PC-9 (cell line): ENCODE measurements around the gene SLC25A21. TPM values are rescaled to one million over a fixed set of nuclear protein-coding genes. Genes with fewer than 3 reads are reported as not detected.

ENCODE experiments used
- BruUV-seq: library from RNA; stranded (reverse); fragments of 400-500 nt; replicated peaks from 2 replicates; lab custom pipeline; 2021; lab: Mats Ljungman, UMichigan
- CTCF ChIA-PET: fragments of 300-600 bp; sonication (Branson Sonifier 250); formaldehyde crosslinking; loops from one replicate; lab custom pipeline; 2022; ENCODE audit warnings: antibody characterized with exemption; lab: Charles Lee
- POLR2A ChIA-PET: fragments of 300-600 bp; sonication (Branson Sonifier 250); formaldehyde crosslinking; loops from one replicate; lab custom pipeline; 2022; ENCODE audit warnings: antibody characterized with exemption; ENCODE audit not compliant: unreplicated experiment; lab: Charles Lee
- DNase-seq, 2 experiments: peaks; one replicate each; pipeline versions ENCODE4 v3.0.0 to v3.0.0-alpha.2; 2015 to 2022; ENCODE audit warnings: mixed read lengths in 1 of 2
- H2AFZ ChIP-seq: fragments of 200-600 bp; sonication (generic); 2 replicates; pipeline ENCODE4 v1.8.1; 2017; ENCODE audit warnings: antibody characterized with exemption
- H3F3A ChIP-seq: fragments of 200-600 bp; sonication (generic); 2 replicates; pipeline ENCODE4 v1.8.1; 2017; ENCODE audit warnings: antibody characterized with exemption, mild to moderate bottlenecking, low read depth; ENCODE audit not compliant: insufficient read depth
- H3K27ac ChIP-seq: fragments of 200-600 bp; sonication (generic); 2 replicates; pipeline ENCODE4 v1.6.1; 2016; ENCODE audit warnings: mixed run types
- H3K27me3 ChIP-seq: fragments of 200-600 bp; sonication (generic); 2 replicates; pipeline ENCODE4 v1.6.1; 2016; ENCODE audit warnings: low read depth, mixed run types; ENCODE audit not compliant: insufficient read depth
- H3K36me3 ChIP-seq: fragments of 200-600 bp; sonication (generic); 2 replicates; pipeline ENCODE4 v1.6.1; 2016; ENCODE audit warnings: low read depth, mixed run types
- H3K4me1 ChIP-seq: fragments of 200-600 bp; sonication (generic); replicated peaks from 2 replicates; pipeline ENCODE4 v1.6.1; 2016; ENCODE audit warnings: mixed run types; ENCODE audit not compliant: insufficient read depth
- H3K4me2 ChIP-seq: fragments of 200-600 bp; sonication (generic); 2 replicates; pipeline ENCODE4 v1.6.1; 2017; ENCODE audit warnings: mixed run types
- H3K4me3 ChIP-seq: fragments of 200-600 bp; sonication (generic); 2 replicates; pipeline ENCODE4 v1.6.1; 2016; ENCODE audit warnings: mixed run types
- H3K79me2 ChIP-seq: fragments of 200-600 bp; sonication (generic); 2 replicates; pipeline ENCODE4 v1.6.1; 2017; ENCODE audit warnings: low read depth, mixed run types
- H3K9me2 ChIP-seq: fragments of 200-600 bp; sonication (generic); 2 replicates; pipeline ENCODE4 v1.8.1; 2017; ENCODE audit warnings: mild to moderate bottlenecking; ENCODE audit not compliant: insufficient read depth
- H3K9me3 ChIP-seq: fragments of 200-600 bp; sonication (generic); 2 replicates; pipeline ENCODE4 v1.8.1; 2016; ENCODE audit warnings: low read depth; ENCODE audit not compliant: insufficient read depth
- H4K20me1 ChIP-seq: fragments of 200-600 bp; sonication (generic); 2 replicates; pipeline ENCODE4 v1.8.1; 2017; ENCODE audit not compliant: insufficient read depth
- EZH2 ChIP-seq: fragments of 200-600 bp; sonication (generic); IDR thresholded peaks from 2 replicates; pipeline ENCODE4 v1.8.0; 2017; ENCODE audit warnings: antibody characterized with exemption, low read depth
- intact Hi-C: fragments of 100-400 bp; cut with micrococcal nuclease; formaldehyde crosslinking; loops from one replicate; pipeline ENCODE4 v1.10.0; 2022; ENCODE audit not compliant: unreplicated experiment
- total RNA-seq: library from RNA; stranded (reverse); gene quantifications from 2 replicates; pipeline ENCODE4 v1.2.3, GENCODE V29; 2021
- TF ChIP-seq, protein P1 (sequence below): fragments of 200-600 bp; sonication (generic); conservative IDR thresholded peaks from 2 replicates; pipeline ENCODE4 v1.6.1; 2017; ENCODE audit warnings: mixed run types, antibody characterized with exemption, mild to moderate bottlenecking, moderate library complexity

The SLC25A21 gene
- total RNA-seq, 1 experiment from 2014 or later: 3.2 TPM

DNA sequence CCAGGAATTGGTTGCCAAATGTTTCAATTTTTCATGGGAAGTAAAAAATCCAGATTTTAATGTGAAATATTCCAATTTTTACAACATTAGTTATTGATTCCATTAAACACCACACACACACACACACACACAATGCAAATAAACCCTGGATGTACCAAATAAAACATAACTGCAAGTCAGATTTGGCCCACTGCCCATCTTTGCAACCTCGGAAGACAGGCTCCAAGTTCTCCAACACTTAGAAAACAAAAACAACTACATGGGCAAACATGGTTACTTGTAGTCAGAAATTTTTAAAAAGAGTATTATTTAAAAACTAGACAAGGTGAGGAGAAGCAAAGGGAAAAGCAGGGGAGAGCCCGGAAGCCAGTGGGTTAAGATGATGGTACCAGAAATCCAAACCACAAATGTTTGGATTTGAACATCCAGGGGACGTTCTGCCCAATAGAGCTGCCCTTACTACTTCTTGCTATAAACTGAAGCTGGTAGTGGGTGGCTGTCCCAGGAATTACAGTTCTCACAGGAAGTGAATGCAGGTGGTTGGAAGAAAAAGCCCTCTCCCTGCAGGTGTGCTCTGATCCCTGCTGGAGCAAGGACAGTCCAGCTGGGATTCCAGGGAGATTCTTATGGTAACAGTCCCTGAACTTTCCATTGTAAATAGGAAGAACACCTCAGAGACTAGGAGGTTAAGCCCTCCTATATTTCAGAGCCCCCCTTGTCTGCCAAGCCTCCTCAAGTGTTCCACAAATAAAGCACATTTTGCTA lies 111.7 kb downstream of the SLC25A21 start:
- H3K79me2 ChIP-seq: no peaks in the 10 kb centered on the region
- POLR2A ChIA-PET: no interaction called here
- intact Hi-C loops: no loop called here
- no peak overlapping the region for H3K4me2 ChIP-seq
- no peaks in the 10 kb centered on the region for H3K4me1 ChIP-seq
- no peak for DNase-seq
- H3K36me3 ChIP-seq: no peaks in the 10 kb centered on the region
- CTCF ChIA-PET: no interaction called here
- BruUV-seq: no TSS peak
- TF ChIP-seq, protein P1, sequence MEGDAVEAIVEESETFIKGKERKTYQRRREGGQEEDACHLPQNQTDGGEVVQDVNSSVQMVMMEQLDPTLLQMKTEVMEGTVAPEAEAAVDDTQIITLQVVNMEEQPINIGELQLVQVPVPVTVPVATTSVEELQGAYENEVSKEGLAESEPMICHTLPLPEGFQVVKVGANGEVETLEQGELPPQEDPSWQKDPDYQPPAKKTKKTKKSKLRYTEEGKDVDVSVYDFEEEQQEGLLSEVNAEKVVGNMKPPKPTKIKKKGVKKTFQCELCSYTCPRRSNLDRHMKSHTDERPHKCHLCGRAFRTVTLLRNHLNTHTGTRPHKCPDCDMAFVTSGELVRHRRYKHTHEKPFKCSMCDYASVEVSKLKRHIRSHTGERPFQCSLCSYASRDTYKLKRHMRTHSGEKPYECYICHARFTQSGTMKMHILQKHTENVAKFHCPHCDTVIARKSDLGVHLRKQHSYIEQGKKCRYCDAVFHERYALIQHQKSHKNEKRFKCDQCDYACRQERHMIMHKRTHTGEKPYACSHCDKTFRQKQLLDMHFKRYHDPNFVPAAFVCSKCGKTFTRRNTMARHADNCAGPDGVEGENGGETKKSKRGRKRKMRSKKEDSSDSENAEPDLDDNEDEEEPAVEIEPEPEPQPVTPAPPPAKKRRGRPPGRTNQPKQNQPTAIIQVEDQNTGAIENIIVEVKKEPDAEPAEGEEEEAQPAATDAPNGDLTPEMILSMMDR: no peak
- TF ChIP-seq EZH2: no peak
- H4K20me1 ChIP-seq: no peaks in the 10 kb centered on the region
- no peaks in the 10 kb centered on the region for H3K9me3 ChIP-seq
- no peak overlapping the region for H2AFZ ChIP-seq
- H3K27me3 ChIP-seq: no peaks in the 10 kb centered on the region
- no peak overlapping the region for H3K27ac ChIP-seq
- no peaks in the 10 kb centered on the region for H3K9me2 ChIP-seq
- no peaks in the 10 kb centered on the region for H3F3A ChIP-seq
- no peak overlapping the region for H3K4me3 ChIP-seq

DNA sequence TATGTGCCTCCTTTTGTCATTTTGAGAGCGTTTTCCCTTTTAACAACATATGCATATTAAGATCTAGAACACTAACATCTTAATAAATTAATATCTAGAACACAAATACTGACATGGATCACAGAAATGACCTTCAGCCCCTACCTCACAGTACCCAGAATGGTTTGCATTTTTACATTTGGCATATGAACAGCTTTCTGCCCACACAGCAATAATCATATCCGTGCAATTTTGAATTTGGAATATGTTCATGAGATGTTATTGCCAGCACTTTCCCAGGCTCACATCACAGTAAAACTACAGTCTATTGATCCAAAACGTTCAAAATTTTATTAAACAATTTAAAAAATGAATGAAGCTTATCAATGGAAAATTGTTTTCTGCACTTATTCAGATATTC lies 114.6 kb downstream of the SLC25A21 start:
- no peaks in the 10 kb centered on the region for H3K79me2 ChIP-seq
- no peak overlapping the region for H2AFZ ChIP-seq
- no peak overlapping the region for H3K27ac ChIP-seq
- CTCF ChIA-PET: no interaction called here
- no peaks in the 10 kb centered on the region for H3K9me3 ChIP-seq
- intact Hi-C loops: no loop called here
- H3F3A ChIP-seq: no peaks in the 10 kb centered on the region
- no peak for TF ChIP-seq EZH2
- TF ChIP-seq, protein P1: no peak
- POLR2A ChIA-PET: no interaction called here
- no TSS peak for BruUV-seq
- H3K36me3 ChIP-seq: no peaks in the 10 kb centered on the region
- H4K20me1 ChIP-seq: no peaks in the 10 kb centered on the region
- no peak overlapping the region for H3K4me3 ChIP-seq
- no peak for DNase-seq
- H3K4me1 ChIP-seq: no peaks in the 10 kb centered on the region
- no peaks in the 10 kb centered on the region for H3K9me2 ChIP-seq
- no peak overlapping the region for H3K4me2 ChIP-seq
- no peaks in the 10 kb centered on the region for H3K27me3 ChIP-seq

DNA sequence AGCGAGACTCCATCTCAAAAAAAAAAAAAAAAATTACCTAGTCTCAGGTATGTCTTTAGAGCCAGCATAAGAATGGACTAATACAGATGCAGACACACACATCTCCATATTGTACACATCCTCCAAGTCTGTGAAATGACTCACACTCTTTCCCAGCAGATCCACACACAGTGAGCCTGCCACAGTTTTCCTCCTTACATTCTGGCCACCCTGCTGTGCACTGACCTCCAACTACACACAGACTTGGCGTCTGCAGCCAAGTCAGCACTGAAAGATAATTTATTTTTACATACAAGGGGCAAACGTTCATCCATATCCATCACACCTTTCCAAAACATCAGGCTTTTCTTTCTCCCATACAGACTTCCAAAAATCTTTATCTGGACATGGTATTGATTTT lies 115.9 kb downstream of the SLC25A21 start:
- no peak for DNase-seq
- intact Hi-C loops: no loop called here
- no peak overlapping the region for H3K4me2 ChIP-seq

More for the DNA sequence above, 115.9 kb downstream of the SLC25A21 start:
- no peaks in the 10 kb centered on the region for H3K9me2 ChIP-seq
- H2AFZ ChIP-seq: no peak overlapping the region
- no peaks in the 10 kb centered on the region for H3K4me1 ChIP-seq
- no peaks in the 10 kb centered on the region for H3F3A ChIP-seq
- no peaks in the 10 kb centered on the region for H3K9me3 ChIP-seq
- H3K79me2 ChIP-seq: no peaks in the 10 kb centered on the region
- no peak overlapping the region for H3K27ac ChIP-seq
- no peaks in the 10 kb centered on the region for H3K27me3 ChIP-seq
- POLR2A ChIA-PET: no interaction called here
- no peak overlapping the region for H3K4me3 ChIP-seq
- no peaks in the 10 kb centered on the region for H4K20me1 ChIP-seq
- no TSS peak for BruUV-seq
- TF ChIP-seq, protein P1: no peak
- no peak for TF ChIP-seq EZH2
- CTCF ChIA-PET: no interaction called here
- no peaks in the 10 kb centered on the region for H3K36me3 ChIP-seq
